Measurements from ENCODE around the gene TEX50.

GRCh38 chr1:173627269-173627668, 7.9 kb upstream of the TEX50 start:
- no peak for TF ChIP-seq FOS (IDR thresholded peaks at IDR 0.05; ENCODE audit: borderline replicate concordance, insufficient read depth, low read length)
- no peak for TF ChIP-seq POLR2A (IDR thresholded peaks at IDR 0.05; ENCODE audit: low read depth, low read length)
- no peak for TF ChIP-seq GATA2 (IDR thresholded peaks at IDR 0.05; ENCODE audit: insufficient read depth, insufficient read length, low read depth, low read length)
- no peak for TF ChIP-seq POLR2AphosphoS5 (IDR thresholded peaks at IDR 0.05; ENCODE audit: insufficient read depth, low read depth, low read length)
- TF ChIP-seq EZH2 (IDR thresholded peaks at IDR 0.05; ENCODE audit: borderline replicate concordance, low read depth, low read length, severe bottlenecking): no peak
- no peak for TF ChIP-seq CTCF (IDR thresholded peaks at IDR 0.05; ENCODE audit: extremely low read depth in 1 of 2, insufficient read depth in 1 of 2, low read depth in 1 of 2, low read length in 2 of 2)
- TF ChIP-seq MYC (IDR thresholded peaks at IDR 0.05; ENCODE audit: low read depth, low read length): no peak
